HG02938 (cell line): Measurements from ENCODE around the gene LHX6.

Source experiments
- ATAC-seq: cut with Tn5 transposase; IDR thresholded peaks from one replicate; pipeline ENCODE4 v1.9.1; 2021; ENCODE audit warnings: mild to moderate bottlenecking, moderate library complexity; ENCODE audit not compliant: unreplicated experiment

LHX6 gene

GRCh38 chr9:122216798-122217418 is 11.8 kb downstream of the LHX6 start:
- no peak for ATAC-seq

DNA sequence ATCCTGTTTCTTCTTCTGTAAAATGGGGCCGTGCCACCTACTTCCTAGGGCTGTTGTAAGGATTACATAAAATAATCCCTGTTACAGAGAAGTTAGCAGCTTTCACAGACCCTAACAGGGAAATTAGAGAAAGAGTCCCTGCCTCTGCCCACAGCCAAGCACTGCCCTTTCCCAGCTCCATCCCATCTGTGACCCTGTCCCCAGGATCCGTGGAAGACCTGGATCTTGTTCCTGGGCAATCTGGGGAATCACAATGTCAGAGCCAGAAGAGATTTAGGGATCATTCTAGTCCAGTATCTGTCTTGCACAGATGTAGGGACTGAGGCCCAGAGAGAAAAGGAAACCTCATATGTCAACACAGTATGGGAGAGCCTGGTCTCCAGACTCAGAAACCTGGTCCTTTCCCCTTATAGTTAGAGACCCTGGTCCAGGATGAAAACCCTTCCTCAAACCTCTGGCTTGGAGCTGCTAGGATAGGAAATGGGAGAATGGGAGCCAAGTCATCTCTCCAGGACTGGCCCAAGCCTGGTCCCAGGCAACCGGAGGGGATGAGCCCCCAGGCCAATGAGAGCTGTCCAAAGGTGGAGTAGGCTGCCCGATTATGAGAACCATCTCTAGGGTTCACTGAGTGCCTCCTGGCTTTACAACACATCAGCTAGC is 12.5 kb downstream of the LHX6 start:
- ATAC-seq = no peak

- no peak for ATAC-seq
Measured at GRCh38 chr9:122215663-122216062, 13.1 kb downstream of the LHX6 start.

GRCh38 chr9:122214507-122214906 is 14.2 kb downstream of the LHX6 start:
- ATAC-seq = no peak

DNA sequence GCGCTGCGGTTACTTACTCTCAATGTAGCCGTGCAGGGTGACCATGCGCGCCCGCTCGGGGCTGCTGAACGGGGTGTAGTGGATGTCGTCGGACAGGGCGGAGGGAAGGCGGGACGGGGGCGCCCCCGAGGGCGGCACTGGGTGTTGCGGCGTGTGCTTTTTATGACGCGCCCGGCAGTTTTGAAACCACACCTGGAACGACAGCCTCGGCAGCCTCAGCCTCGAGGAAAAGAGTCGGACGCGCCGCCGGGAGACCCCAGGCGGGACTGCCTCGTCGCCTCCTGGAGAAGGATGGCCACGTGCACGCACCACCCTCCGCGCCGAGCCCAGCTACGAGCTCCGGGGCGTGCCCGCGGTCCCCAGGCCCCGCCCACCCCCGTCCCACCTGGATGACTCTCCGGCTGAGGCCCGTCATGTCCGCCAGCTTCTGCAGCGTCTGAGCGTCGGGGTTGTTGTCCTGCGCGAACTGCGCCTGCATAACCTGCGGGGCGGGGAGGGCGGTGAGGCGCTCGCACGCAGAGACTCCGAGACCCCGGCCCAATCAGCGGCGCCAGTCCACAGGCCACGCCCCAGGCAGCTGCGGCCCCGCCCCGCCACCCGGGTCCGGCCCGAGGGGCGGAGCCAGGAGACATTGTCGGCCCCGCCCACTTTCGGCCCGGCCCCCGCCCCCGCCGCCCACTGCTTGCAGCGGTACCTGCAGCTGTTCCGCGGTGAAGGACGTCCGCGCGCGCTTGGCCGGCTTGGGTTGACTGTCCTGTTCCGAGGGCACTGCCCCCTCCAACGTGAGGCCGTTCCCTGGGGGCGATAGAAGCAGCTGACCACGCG is 15.0 kb downstream of the LHX6 start:
- no peak for ATAC-seq

- no peak for ATAC-seq
Measured at GRCh38 chr9:122213102-122213588, 15.6 kb downstream of the LHX6 start.

DNA sequence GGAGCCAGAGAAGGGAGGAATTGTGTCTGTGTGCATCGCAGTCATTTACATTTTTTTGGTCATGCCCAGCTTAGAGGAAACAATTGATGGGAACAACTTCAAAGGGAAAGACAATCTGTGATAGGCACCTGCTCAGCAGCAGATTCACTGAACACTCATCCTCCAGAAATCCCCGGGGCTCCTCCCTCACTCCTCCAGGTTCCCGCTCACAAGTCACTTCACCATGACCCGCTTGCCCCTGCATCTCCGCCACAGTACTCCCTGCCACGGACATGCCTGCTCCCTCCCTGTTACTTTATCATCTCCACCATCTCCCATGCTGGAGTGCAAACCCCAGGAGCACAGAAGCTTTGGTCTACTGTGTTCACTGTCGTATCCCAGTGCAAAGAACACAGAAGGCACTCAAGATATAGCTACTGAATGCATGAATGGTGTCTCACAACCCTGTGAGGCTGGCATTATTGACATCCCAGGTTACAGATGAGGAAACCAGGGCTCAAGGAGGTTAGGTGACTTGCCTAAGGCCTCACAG is 16.2 kb downstream of the LHX6 start:
- ATAC-seq = no peak

DNA sequence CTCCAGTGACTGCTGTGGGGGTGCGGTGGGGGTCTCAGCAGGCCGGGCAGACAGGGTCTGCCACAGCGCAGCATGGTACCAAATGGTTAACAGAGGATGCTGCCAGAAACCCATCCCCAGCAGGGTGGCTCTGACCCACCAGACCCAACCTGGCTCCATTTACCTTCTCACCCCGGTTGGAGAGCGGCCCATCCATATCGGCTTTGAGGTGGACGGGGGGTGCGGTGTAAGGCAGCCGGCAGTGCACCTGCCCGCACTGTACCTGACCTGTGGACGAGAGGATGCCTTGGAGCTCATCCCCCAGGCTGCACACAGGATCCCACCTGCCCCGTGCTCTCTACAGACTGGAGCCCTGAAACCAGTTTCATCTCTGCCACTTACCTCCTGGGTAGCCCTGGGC is 19.3 kb downstream of the LHX6 start:
- ATAC-seq = no peak

GRCh38 chr9:122207096-122207495 is 21.7 kb downstream of the LHX6 start:
- no peak for ATAC-seq

DNA sequence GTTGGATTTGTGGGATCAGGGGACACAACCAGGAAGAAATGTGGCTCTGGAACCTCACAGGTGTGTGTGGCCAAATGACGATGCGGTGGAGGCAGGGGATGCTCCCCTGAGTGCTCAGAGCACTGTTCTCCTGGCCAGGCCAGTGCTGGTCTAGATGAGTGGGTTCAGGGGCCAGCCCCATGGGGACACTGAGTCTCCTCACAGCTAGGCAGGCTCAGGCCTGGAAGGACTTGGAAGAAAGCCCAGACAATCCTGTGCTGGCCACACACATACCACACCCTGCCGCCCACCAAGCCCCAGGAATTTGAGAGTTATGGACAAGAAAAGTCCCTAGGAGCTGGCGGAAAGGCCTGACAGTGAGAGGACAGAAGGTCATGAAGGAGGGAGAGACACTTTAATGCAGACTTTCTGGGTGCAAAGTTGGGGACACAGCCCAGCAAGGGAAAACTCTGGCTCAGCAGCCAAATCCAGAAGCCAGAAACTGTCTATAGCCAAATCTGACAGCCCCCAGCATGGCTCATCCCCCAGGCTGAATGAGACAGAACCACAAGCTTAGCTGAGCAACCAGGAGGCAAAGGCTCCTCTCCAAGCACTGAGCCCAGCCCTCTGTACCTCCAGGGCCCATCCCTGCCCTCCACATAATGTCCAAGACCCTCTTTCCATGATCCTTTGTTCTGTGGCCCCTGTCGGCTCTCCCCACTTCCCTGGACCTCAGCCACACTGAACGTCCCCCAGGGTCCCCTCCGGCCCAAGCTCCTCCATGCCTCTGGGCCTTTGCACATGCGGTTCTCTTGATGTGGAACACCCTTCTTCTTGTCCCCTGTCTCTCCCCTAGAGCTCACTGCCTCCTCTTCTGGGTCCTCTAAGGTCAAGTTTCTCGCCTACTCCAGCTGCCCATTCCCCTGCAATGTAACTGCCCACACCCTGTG is 22.4 kb downstream of the LHX6 start:
- ATAC-seq = no peak

DNA sequence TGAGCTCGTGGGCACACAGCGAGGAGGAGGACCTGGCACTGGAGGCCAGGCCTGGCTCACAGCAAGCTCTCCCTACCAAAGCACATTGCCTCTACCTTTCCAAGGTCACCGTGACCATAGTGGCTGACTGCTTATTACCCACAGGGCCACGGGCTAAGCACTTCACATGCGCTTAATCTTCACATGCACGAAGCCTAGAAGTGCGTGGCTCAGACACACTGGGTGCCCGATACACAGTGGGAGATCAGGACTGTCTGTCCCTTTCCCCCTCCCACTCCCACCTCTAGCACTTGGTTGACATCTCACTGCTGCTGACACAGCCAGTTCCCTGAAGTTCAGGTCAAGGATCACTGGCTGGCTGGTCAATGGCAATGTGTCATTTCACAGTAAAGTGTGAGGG is 23.6 kb downstream of the LHX6 start:
- ATAC-seq = no peak

DNA sequence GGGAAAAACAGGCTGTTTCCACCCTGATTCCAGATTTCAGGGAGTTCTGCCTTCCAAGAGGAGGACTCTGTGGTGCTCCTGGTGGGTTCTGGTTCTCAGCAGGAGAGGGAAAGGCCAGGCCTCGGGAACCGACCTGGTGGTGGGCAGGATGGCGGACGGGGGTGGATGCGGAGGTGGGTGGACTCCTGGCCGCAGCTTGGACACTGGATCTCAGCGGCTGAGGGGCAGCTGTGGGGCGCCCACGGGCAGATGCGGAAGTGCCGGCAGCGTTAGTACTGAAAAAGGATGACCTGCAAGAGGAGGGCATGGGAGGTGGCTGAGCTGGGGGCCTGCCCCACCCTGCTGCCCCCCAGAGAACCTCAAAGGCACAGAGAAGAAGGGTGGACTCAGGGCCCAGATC is 24.3 kb downstream of the LHX6 start:
- no peak for ATAC-seq

- no peak for ATAC-seq
Measured at GRCh38 chr9:122204055-122204454, 24.7 kb downstream of the LHX6 start.

GRCh38 chr9:122202111-122202510 is 26.6 kb downstream of the LHX6 start:
- no peak for ATAC-seq

DNA sequence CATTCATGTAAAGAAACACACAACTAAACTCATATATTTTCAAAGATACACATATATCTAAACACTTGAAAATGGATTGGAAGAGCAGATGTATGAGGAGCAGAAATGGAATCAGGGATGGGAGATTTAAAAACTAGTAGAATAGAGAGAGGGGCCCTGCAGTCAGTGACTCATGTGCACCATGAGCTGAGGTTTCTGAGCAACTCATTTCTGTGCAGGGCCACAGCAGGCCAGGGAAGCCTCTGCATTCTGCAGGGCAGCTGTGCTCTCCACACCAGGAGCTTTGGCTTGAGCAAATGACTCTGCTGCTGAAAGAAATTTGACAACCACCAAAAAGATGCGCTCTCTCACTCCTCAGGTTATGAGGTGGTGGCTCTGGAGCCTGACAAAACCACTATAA is 27.1 kb downstream of the LHX6 start:
- ATAC-seq = no peak

DNA sequence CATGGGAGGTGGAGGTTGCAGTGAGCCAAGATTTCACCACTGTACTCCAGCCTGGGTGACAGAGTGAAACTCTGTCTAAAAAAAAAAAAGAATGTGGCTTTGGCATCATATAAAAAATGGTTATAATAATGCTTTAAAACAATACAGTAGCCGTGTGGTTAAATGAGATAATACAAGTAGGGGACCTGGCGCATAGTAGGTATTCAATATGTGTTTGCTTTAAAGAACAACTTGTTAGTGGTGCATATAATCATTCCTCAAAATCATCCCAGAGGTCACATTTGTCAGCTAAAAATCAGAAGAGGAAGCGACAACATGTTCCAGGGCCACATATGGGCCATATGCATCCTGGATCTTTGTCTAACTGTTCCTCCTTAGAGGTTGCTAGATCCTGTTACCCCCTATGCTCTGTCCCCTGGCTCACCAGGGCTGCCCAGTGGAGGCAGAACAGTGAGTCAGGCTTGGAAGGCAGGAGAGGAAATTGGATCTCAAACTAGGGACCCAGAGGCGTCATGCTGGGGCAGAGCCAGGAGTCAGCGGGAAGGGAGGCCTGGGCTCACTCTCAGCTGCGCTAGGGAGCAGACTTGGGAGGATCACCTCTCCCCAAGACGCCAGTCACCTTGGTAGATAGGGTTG is 27.7 kb downstream of the LHX6 start:
- no peak for ATAC-seq

DNA sequence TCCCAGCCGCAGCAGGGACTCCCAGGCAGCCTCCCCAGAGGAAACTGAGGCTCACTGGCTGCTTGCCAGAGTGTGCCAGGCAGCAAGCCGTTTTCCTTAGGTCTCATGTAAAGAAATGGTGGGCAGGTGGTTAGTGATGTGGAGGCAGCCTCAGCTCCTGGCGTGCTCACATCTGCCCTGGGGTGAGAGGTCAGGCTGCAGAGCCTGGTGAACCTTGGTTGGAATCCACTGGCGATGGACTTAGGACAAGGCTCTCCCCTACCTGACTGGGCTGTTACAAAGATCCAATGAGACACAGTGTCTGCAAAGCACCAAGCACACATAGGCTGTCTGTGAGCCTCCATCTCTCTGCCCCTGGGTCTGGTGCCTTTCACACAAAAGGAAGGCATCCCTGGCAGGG is 30.9 kb downstream of the LHX6 start:
- ATAC-seq = no peak

GRCh38 chr9:122197426-122197825 is 31.3 kb downstream of the LHX6 start:
- no peak for ATAC-seq

DNA sequence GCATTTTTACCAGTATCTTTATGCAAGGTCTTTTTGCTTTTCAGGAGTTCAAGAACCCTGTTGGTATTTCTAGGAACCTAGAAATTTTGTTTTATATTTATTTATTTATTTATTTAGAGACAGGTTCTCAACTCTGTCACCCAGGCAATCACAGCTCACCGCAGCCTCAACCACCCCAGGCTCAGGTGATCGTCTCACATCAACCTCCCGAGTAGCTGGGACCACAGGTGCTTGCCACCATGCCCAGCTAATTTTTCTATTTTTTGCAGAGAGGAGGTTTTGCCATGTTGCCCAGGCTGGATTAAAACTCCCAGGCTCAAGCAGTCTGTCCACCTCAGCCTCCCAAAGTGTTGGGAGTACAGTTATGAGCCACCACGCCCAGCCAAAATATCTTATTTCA is 32.9 kb downstream of the LHX6 start:
- ATAC-seq = no peak

DNA sequence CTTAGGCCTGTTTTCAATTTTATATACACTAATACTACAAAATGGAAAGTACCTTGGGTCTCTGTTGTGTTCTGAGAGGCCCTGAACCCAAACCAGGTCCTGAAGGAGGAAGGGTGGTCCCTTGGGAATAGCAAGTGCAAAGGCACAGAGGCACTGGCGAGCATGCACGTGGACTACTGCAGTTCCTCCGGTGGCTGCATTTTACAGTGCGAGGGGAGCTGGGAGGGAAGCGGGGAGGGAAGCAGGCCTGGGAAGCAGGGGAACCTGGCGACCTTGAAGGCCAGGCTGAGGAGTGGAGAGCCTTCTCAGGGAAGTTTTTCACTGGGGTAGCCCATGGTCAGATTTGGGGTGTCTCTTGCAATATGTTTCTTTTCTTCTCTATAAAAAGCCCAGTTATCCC is 35.1 kb downstream of the LHX6 start:
- ATAC-seq = no peak
